ENCODE measurements around the gene SLC8A1.

The SLC8A1 gene

DNA sequence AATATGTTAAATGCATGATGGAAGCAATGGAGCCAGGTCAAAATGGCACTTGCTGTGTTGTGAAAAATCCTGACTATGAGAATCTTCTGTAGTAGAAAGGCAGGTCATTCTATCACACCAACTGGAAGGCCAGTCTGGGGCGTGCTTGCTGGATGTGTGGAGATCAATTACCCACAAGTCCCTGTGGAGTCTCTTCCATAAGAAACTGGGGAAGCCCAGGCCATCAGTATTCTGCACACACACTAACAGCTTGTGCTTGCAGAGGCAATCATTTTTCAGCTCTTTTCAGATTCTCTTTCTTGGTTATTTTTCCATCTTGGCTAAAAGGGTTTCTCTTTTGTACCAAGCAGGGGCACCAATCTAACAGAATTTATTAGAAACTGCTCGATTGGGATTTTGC lies 190.8 kb downstream of the SLC8A1 start:
- no peak for DNase-seq

- no peak for DNase-seq
Observed at GRCh38 chr2:40260437-40260836, 191.5 kb downstream of the SLC8A1 start.

GRCh38 chr2:40259900-40260299 lies 192.0 kb downstream of the SLC8A1 start:
- no peak for DNase-seq

DNA sequence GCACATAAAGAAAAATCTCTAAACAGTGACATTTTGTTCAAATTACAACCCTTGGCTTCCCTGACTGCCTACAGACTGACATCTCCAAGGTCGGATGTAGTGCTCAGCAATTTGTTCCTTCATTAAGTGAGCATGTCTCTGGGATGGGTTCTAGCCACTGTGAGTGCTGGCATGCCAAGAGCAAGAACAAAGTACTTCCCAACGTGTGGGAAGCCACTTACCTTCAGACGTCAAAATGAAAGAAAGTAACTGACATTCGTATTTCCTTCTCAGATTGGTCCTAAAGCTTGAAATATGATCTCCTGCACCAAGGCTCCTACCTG lies 193.8 kb downstream of the SLC8A1 start:
- DNase-seq: no peak

DNA sequence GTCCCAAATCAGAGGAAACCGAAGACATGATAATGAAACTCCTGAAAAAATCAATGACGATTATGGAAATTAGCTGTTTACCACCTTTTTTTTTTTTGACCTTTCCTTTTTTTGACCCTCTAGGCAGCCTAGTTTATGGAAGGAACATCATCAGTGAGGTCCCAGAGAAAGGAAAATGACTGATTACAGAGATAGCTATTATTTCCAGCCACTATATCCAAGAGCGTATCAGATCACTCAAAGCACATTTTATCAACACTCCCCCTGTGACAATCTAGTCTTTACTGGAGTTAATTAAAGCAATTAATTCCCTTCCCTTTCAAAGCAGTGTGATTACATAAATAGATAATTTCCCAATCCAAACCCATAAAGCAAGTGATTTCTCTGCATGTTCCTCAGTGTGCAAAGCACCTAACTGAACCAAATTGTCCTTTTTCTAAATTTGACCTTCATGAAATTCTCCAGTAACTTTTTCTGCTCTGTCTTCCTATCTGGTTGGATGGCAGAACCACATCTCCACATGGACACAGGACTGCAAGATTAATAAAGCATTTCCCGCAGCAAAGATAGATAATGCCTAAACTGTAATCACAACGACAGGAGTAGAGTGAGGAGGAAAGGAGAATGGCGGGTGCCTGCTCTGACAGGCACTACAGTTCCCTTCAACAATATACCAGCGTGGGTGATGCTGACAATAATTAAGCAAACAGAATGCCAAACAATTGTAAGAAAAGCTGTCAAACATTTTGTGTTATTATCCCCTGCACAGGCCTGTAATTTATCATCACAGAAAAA lies 194.4 kb downstream of the SLC8A1 start:
- DNase-seq: no peak

- no peak for DNase-seq
Observed at GRCh38 chr2:40256649-40257048, 195.2 kb downstream of the SLC8A1 start.

GRCh38 chr2:40256008-40256407 lies 195.9 kb downstream of the SLC8A1 start:
- no peak for DNase-seq

DNA sequence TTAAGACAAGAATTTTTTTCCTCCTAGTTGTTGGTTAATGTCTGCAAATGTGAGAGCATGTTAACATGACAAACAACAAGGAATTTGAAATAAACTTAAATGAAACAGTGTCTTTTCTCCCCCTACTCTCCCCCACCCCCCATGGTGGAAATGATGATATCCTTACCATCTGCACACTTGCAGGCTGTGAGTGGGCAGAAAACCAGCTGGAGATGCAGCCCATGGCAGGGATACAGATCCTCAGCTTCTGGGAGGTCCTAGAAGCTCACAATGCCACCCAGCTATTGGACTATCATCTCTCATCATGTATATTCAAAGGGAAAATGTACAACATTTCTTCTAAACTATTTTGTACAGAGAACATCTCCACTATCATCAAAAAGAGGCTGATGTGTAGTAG lies 196.8 kb downstream of the SLC8A1 start:
- no peak for DNase-seq

GRCh38 chr2:40254611-40255010 lies 197.3 kb downstream of the SLC8A1 start:
- DNase-seq: no peak

GRCh38 chr2:40251137-40251536 lies 200.8 kb downstream of the SLC8A1 start:
- no peak for DNase-seq

- no peak for DNase-seq
Observed at GRCh38 chr2:40249577-40249976, 202.3 kb downstream of the SLC8A1 start.

GRCh38 chr2:40248294-40248693 lies 203.6 kb downstream of the SLC8A1 start:
- DNase-seq: no peak

GRCh38 chr2:40244675-40245074 lies 207.2 kb downstream of the SLC8A1 start:
- no peak for DNase-seq

DNA sequence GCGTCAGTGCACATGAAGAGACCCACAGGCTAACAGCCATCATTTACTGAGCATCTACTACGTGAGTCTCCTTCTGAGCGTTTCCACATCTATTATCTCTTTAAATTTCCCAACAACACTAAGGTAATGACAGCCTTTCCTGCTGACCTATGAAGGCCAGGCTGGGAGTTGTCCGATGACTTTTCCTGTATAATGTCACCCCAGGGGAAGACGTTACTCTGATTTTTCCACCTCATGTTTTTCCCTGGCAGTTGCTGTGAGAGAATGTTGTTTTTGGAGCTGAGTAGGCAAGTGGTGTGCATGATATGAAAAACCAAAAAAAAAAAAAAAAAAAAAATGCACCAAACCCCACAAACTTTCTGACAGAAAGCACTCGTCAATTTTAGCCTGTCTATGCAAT lies 207.6 kb downstream of the SLC8A1 start:
- no peak for DNase-seq

- no peak for DNase-seq
Observed at GRCh38 chr2:40243581-40244187, 208.2 kb downstream of the SLC8A1 start.

DNA sequence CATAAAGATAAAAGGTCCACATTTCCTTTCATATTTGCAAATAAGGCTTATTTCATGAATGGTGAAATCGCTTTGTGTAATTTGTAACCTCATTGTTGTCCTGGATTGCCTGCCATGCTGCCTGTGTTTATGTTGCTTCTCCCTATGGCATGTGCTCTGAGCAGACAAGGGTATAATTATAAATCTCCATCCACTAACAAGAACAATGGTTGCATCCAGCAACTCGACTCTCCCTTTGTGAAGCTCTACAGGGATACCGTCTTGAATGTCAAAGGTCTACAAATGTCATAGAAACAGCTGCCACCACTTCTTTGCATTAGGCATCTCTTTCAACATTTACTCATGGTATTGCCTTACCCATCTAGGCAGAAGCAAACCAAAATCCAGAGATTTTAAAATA lies 209.6 kb downstream of the SLC8A1 start:
- no peak for DNase-seq

GRCh38 chr2:40240070-40240469 lies 211.8 kb downstream of the SLC8A1 start:
- no peak for DNase-seq

- DNase-seq: no peak
Observed at GRCh38 chr2:40230707-40231432, 221.0 kb downstream of the SLC8A1 start.

- DNase-seq: no peak
Observed at GRCh38 chr2:40230186-40230585, 221.7 kb downstream of the SLC8A1 start.

GRCh38 chr2:40228310-40228709 lies 223.6 kb downstream of the SLC8A1 start:
- DNase-seq: no peak

- DNase-seq: no peak
Observed at GRCh38 chr2:40227210-40227609, 224.7 kb downstream of the SLC8A1 start.

GRCh38 chr2:40226637-40227036 lies 225.3 kb downstream of the SLC8A1 start:
- no peak for DNase-seq

- no peak for DNase-seq
Observed at GRCh38 chr2:40225670-40226210, 226.2 kb downstream of the SLC8A1 start.

DNA sequence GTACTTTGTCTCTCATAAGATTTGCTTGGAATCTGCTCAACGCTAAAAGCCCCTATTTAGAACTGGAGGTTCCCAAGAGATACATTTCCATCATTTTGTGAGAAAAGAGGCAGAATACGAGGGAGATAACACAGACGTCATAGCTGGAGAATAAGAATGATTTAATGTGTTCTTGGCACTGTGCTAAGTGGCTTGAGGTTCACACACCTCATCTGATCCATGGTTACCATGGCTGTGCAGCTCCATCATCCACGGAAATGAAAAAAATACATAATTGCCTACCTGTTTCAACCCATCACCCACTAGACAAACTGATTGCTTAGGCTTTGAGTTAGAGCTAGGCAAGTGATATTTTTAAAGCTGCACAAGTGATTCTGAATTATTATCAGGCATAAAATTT lies 227.6 kb downstream of the SLC8A1 start:
- no peak for DNase-seq

Data from CD4-positive, alpha-beta T cell treated with Interleukin-15 for 1 hour (primary cell).